Hepatocyte (in vitro differentiated cells): ENCODE results near the gene SCGB1D1. TPM values are rescaled to one million over a fixed set of nuclear protein-coding genes. Genes with fewer than 3 reads are reported as not detected.

ENCODE experiments used
- DNase-seq: peaks from one replicate; pipeline ENCODE4 v3.0.0-alpha.2; 2016; ENCODE audit warnings: low spot score
- H2AFZ ChIP-seq: fragments of 200-600 bp; sonication (generic); 2 replicates; pipeline ENCODE4 v1.6.0; 2016; ENCODE audit warnings: antibody characterized with exemption, mild to moderate bottlenecking
- H3K27ac ChIP-seq: fragments of 200-600 bp; sonication (generic); 2 replicates; pipeline ENCODE4 v1.5.1; 2016; ENCODE audit warnings: mild to moderate bottlenecking
- H3K27me3 ChIP-seq: fragments of 200-600 bp; sonication (generic); 2 replicates; pipeline ENCODE4 v1.6.1; 2016
- H3K36me3 ChIP-seq: fragments of 200-600 bp; sonication (generic); replicated peaks from 2 replicates; pipeline ENCODE4 v1.5.1; 2016; ENCODE audit warnings: low read depth; ENCODE audit not compliant: insufficient read depth
- H3K4me1 ChIP-seq: fragments of 200-600 bp; sonication (generic); 2 replicates; pipeline ENCODE4 v1.5.1; 2016; ENCODE audit warnings: mild to moderate bottlenecking, moderate library complexity; ENCODE audit not compliant: insufficient read depth
- H3K4me2 ChIP-seq: fragments of 200-600 bp; sonication (generic); 2 replicates; pipeline ENCODE4 v1.6.0; 2016
- H3K4me3 ChIP-seq: fragments of 200-600 bp; sonication (generic); 2 replicates; pipeline ENCODE4 v1.5.1; 2016; ENCODE audit warnings: mild to moderate bottlenecking
- H3K79me2 ChIP-seq: fragments of 200-600 bp; sonication (generic); 2 replicates; pipeline ENCODE4 v1.6.0; 2017; ENCODE audit warnings: mild to moderate bottlenecking
- H3K9me2 ChIP-seq: fragments of 200-600 bp; sonication (generic); replicated peaks from 2 replicates; pipeline ENCODE4 v1.6.0; 2017; ENCODE audit warnings: mild to moderate bottlenecking; ENCODE audit not compliant: insufficient read depth
- H3K9me3 ChIP-seq: fragments of 200-600 bp; sonication (generic); 2 replicates; pipeline ENCODE4 v1.5.1; 2016; ENCODE audit warnings: low read depth, mild to moderate bottlenecking
- H4K20me1 ChIP-seq: fragments of 200-600 bp; sonication (generic); 2 replicates; pipeline ENCODE4 v1.6.0; 2016; ENCODE audit warnings: mild to moderate bottlenecking; ENCODE audit not compliant: insufficient read depth, poor library complexity, severe bottlenecking
- CTCF ChIP-seq: fragments of 200-600 bp; sonication (generic); IDR thresholded peaks from 2 replicates; pipeline ENCODE4 v1.5.1; 2016; ENCODE audit warnings: antibody characterized with exemption, mild to moderate bottlenecking; ENCODE audit not compliant: poor library complexity
- EZH2 ChIP-seq: fragments of 200-600 bp; sonication (generic); IDR thresholded peaks from 2 replicates; pipeline ENCODE4 v1.6.1; 2016; ENCODE audit warnings: antibody characterized with exemption, mild to moderate bottlenecking, borderline replicate concordance
- EZH2phosphoT487 ChIP-seq: fragments of 200-600 bp; sonication (generic); IDR thresholded peaks from one replicate; pipeline ENCODE4 v1.6.1; 2018; ENCODE audit warnings: antibody characterized with exemption, mild to moderate bottlenecking, low read depth, moderate library complexity; ENCODE audit not compliant: unreplicated experiment, severe bottlenecking
- WGBS: methylation state at CpG from one replicate; pipeline ENCODE4 v1.1.6; 2016; ENCODE audit warnings: low lambda C conversion rate; ENCODE audit errors: missing lambda C conversion rate; 5-methylcytosine and 5-hydroxymethylcytosine counted together
- polyA plus RNA-seq: library from polyadenylated mRNA; unstranded; fragments of >200 nt; fragmentation: Nextera tagmentation; extraction: Ambion mirVana; gene quantifications from 2 replicates; pipeline ENCODE4 v1.2.1, GENCODE V29; 2016
- total RNA-seq: library from RNA; depleted of rRNA; stranded (reverse); fragments of >200 nt; gene quantifications from 2 replicates; pipeline ENCODE4 v1.2.3, GENCODE V29; 2014

SCGB1D1 gene
- total and polyA plus RNA-seq, 2 experiments from 2014 or later, result not detected

GRCh38 chr11:62241095-62241494, 51.1 kb downstream of the SCGB1D1 start:
- H3K79me2 ChIP-seq, result no peaks in the 10 kb centered on the region
- DNase-seq, result no peak
- no peak overlapping the region for H3K4me3 ChIP-seq
- no peaks in the 10 kb centered on the region for H4K20me1 ChIP-seq
- no peak overlapping the region for H2AFZ ChIP-seq
- TF ChIP-seq EZH2 (no peak), EZH2phosphoT487 (no peak), CTCF (no peak)
- H3K9me3 ChIP-seq, result no peaks in the 10 kb centered on the region
- H3K27ac ChIP-seq, result no peak overlapping the region
- no peaks in the 10 kb centered on the region for H3K4me1 ChIP-seq
- no peaks in the 10 kb centered on the region for H3K36me3 ChIP-seq
- no peaks in the 10 kb centered on the region for H3K9me2 ChIP-seq
- H3K27me3 ChIP-seq, result no peaks in the 10 kb centered on the region
- no peak overlapping the region for H3K4me2 ChIP-seq
- 100% methylated on average over 3 of the region's 3 CpGs for WGBS

GRCh38 chr11:62242021-62242420, 52.0 kb downstream of the SCGB1D1 start, which contains the start of gene SCGB1D2:
Gene SCGB1D2, plus strand, starts transcription at chr11:62242239. Its CDS starts 69 bp downstream, at chr11:62242308.
- no peak within 1 kb of the TSS for H3K4me2 ChIP-seq
- no peak within 1 kb of the TSS for H3K4me3 ChIP-seq
- H3K4me1 ChIP-seq, result no peaks in the 10 kb centered on the region
- no peaks in the 10 kb centered on the region for H3K9me3 ChIP-seq
- H3K9me2 ChIP-seq, result no peaks in the 10 kb centered on the region
- no peak within 1 kb of the TSS for H3K27ac ChIP-seq
- no peaks in the 10 kb centered on the region for H3K36me3 ChIP-seq
- WGBS, result 25% methylated on average over 3 of the region's 3 CpGs
- DNase-seq, result no peak
- no peaks in the 10 kb centered on the region for H3K79me2 ChIP-seq
- no peaks in the 10 kb centered on the region for H4K20me1 ChIP-seq
- H2AFZ ChIP-seq, result no peak within 1 kb of the TSS
- TF ChIP-seq EZH2phosphoT487 (no peak), EZH2 (no peak), CTCF (no peak)
- no peaks in the 10 kb centered on the region for H3K27me3 ChIP-seq

Other genes with a start within 250 kb of the SCGB1D1 start
- gene BEST1, start 239.9 kb upstream of the SCGB1D1 start, total RNA-seq, result 3.5 and 4.7 TPM in 2 replicates
- 5.7 and 6.9 TPM in 2 replicates for gene BEST1, start 239.9 kb upstream of the SCGB1D1 start, polyA plus RNA-seq
- 1,071 and 1,519 TPM in 2 replicates for gene FTH1, start 222.6 kb upstream of the SCGB1D1 start, total RNA-seq
- gene FTH1, start 222.6 kb upstream of the SCGB1D1 start, polyA plus RNA-seq, result 8,379 and 8,694 TPM in 2 replicates
- 12.5 and 12.8 TPM in 2 replicates for gene INCENP, start 66.2 kb upstream of the SCGB1D1 start, total RNA-seq
- 2.2 TPM in 2 replicates for gene INCENP, start 66.2 kb upstream of the SCGB1D1 start, polyA plus RNA-seq
- gene SCGB2A1, start 18.5 kb downstream of the SCGB1D1 start, total RNA-seq, result not detected in 2 replicates
- not detected in 2 replicates for gene SCGB2A1, start 18.5 kb downstream of the SCGB1D1 start, polyA plus RNA-seq
- gene SCGB1D2, start 52.0 kb downstream of the SCGB1D1 start, total RNA-seq, result not detected in 2 replicates
- not detected in 2 replicates for gene SCGB1D2, start 52.0 kb downstream of the SCGB1D1 start, polyA plus RNA-seq
- not detected in 2 replicates for gene SCGB2A2, start 79.9 kb downstream of the SCGB1D1 start, total RNA-seq
- not detected in 2 replicates for gene SCGB2A2, start 79.9 kb downstream of the SCGB1D1 start, polyA plus RNA-seq
- gene SCGB1D4, start 108.9 kb downstream of the SCGB1D1 start, total RNA-seq, result not detected in 2 replicates
- not detected in 2 replicates for gene SCGB1D4, start 108.9 kb downstream of the SCGB1D1 start, polyA plus RNA-seq
- gene ASRGL1, start 147.2 kb downstream of the SCGB1D1 start, total RNA-seq, result 5.1 and 9.5 TPM in 2 replicates
- 18.6 and 20.4 TPM in 2 replicates for gene ASRGL1, start 147.2 kb downstream of the SCGB1D1 start, polyA plus RNA-seq
- gene SCGB1A1, start 228.8 kb downstream of the SCGB1D1 start, total RNA-seq, result not detected in 2 replicates
- not detected in 2 replicates for gene SCGB1A1, start 228.8 kb downstream of the SCGB1D1 start, polyA plus RNA-seq